Measurements from ENCODE around the gene CCR5AS.
"Not testable (repeated sequence)": the region's sequence is repeated elsewhere in the genome, so short reads cannot be mapped to it uniquely, and the experiment has no call there.

The CCR5AS gene

DNA sequence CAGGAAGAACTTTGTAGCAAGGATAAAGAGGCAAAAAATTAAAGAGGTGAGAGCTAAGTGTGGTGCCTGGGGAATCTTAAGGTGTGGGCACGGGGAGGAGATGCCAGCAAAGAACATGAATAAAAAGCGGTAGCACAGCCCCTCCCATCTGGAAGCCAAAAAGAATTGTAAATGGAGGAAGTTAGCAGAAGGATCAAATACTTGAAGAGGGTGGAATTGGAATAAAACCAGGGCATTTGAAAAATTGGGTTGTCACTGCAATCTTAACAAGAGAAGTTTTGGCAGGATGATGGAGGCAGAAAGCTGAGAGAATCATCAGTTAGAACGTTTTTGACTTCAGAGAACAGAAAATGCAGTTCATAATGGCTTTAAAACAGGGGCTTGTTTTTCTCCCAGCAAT lies 50.6 kb downstream of the CCR5AS start:
- DNase-seq (ENCODE audit: low read depth in 2 of 2), result no peak

GRCh38 chr3:46354984-46355383 lies 51.9 kb downstream of the CCR5AS start:
- no peak for DNase-seq (ENCODE audit: low read depth in 2 of 2)

DNA sequence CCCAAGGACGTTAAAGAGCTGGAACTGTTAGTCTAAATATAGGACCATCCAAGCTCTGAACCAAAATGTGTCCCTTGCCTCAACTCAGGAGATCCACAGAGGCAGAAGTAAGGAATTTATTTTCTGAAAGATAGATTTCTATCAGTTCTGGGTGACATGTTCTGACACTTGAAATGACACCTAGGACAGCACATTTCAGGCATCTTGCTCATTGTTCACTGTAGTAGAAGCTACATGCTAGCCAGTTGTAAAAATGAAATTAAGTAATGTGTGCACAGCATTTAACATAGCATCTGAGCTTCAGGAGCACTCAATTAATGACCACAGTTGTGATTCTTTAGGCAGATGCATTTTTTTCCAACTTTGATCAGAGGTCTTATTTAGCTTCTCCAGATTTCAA lies 52.4 kb downstream of the CCR5AS start:
- DNase-seq (ENCODE audit: low read depth in 2 of 2), result no peak

DNA sequence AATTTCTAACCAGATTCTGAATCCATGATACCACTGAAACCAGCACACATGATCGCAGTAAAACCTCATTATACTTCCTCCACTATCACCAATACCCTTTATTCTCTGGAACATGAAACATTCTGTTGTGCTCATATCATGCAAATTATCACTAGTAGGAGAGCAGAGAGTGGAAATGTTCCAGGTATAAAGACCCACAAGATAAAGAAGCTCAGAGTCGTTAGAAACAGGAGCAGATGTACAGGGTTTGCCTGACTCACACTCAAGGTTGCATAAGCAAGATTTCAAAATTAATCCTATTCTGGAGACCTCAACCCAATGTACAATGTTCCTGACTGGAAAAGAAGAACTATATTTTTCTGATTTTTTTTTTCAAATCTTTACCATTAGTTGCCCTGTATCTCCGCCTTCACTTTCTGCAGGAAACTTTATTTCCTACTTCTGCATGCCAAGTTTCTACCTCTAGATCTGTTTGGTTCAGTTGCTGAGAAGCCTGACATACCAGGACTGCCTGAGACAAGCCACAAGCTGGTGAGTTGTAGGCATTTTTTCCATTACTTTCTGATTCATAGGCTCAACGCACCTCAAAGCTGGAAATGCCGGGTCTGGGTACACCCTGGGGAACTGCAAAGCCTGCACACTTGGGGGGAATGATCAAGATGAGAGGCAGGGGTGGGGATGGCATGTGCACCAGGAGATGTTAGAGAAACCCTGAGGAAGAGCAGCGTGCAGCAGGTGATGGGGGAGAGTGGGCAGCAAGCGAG lies 53.0 kb downstream of the CCR5AS start, which contains the start of gene CCR2:
Gene CCR2, plus strand, starts transcription at position 465 of the 764 bp plus-strand sequence. CDS start 3,417 bp downstream, outside the sequence.
- DNase-seq (ENCODE audit: low read depth in 2 of 2), result no peak

DNA sequence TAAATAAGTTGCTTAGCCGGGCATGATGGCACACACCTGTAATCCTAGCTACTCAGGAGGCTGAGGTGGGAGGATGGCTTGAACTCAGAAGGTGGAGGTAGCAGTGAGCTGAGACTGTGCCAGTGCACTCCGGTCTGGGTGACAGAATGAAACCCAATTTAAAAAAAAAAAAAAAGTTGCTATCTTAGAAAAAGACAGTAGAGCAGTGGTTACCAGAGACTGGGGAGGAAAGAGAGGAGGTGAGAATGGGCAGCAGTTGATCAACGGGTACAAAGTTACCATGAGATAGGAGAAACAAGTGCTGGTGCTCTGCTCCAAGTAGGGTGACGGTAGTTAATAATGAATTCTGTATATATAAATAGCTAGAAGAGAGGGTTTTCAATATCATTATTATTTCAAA lies 53.8 kb downstream of the CCR5AS start:
- no peak for DNase-seq (ENCODE audit: low read depth in 2 of 2)

DNA sequence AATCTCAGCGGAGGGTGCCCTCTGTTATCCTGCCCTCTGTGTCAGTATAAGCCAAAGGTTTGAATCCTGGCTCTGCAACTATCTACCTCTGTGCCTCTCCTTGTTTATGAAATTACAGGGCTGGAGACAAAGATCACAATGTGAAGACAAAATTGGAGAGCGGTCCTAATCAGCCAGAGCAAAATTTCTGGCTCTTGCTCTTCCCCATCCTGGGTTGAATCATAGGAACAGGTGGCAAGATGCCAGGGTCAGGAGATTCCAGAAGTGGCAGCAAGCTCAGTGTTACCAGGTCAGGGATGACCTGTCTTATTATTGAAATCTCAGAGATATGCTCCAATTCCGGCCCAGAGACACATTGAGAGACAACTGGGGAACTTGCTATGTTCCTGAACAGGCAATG lies 55.2 kb downstream of the CCR5AS start:
- DNase-seq (ENCODE audit: low read depth in 2 of 2), result no peak

DNA sequence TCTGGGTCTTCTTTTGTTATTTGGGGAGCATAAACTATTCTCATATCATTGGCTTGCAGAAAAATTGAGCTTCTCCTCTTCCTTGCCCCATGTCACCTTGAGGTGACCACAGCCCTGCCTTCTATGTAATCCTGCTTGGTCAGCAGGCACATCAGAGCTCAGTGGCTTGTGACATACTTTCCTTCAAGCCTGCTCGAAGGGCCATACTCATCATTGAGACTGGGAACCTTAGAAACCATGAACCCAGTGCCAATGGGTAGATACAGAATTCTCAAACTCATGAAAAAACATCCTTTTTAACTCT lies 56.7 kb downstream of the CCR5AS start:
- DNase-seq (ENCODE audit: low read depth in 2 of 2), result no peak

GRCh38 chr3:46349484-46350261 lies 57.2 kb downstream of the CCR5AS start:
- DNase-seq (ENCODE audit: low read depth in 2 of 2), result no peak

DNA sequence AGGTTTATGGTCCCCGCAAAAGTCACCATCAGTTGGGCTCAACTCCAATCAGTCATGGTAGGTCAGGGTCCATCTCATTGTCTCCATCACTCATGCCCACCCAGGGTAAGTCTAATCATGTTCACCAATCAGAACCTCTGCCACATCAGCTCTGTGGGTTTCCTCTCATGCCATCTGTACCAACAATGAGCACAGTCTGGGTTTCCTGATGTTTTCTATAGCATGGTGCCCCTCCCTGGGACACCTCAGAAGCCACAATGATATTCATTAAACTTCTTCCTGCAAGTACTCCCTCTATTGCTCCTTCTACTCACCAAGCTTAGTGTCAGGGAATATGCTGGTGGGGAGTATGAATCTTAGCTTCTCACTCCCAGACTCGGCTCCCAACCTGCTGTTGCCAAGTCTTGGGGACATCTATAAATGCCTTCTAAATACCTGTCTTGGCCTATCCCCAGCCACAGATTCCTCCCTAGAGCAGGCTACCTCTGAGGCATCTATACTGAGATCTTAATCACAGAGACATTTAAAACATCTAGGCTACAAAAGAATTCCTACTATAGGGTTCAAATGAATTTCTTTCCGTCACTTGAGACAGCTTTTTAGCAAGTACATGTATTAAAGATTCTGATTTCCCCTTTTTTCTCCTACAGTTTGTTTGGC lies 57.9 kb downstream of the CCR5AS start:
- no peak for DNase-seq (ENCODE audit: low read depth in 2 of 2)

GRCh38 chr3:46344476-46344875 lies 62.4 kb downstream of the CCR5AS start:
- no peak for DNase-seq (ENCODE audit: low read depth in 2 of 2)

- no peak for DNase-seq (ENCODE audit: low read depth in 2 of 2)
These were observed 68.0 kb downstream of the CCR5AS start for GRCh38 chr3:46338840-46339239.

DNA sequence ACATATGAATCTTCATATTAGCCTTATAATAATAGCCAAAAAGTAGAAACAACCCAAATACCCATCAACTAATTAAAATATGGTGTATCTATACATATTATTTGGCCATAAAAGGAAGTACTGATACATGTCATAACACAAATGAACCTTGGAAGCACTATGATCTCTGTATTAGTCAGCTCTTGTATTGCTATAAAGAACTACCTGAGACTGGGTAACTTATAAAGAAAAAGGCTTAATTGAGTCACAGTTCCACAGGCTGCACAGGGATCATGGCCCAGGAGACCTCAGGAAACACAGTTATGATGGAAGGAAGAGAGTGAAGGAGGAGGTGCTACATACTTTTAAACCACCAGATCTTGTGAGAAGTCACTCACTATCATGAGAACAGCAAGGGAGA lies 69.0 kb downstream of the CCR5AS start:
- no peak for DNase-seq (ENCODE audit: low read depth in 2 of 2)

DNA sequence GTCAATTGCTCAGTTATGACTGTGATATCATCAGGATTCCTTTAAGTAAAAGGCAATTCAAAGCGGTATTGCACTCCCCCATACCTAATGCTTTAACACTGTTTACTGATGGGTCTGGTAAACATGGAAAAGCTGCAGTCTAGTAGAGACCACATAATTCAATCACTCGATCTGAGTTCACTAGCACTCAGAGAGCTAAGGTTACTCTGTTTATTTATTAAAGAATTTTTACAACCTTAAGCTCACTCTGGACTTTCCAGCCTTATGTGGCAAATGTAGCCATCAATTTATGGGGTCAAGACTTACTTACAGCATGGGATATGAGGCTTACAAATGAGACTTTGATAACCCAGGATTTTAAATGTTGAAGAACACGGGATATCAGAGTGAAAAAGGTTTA lies 71.3 kb downstream of the CCR5AS start:
- no peak for DNase-seq (ENCODE audit: low read depth in 2 of 2)

- no peak for DNase-seq (ENCODE audit: low read depth in 2 of 2)
These were observed 72.0 kb downstream of the CCR5AS start for GRCh38 chr3:46334741-46335478.

DNA sequence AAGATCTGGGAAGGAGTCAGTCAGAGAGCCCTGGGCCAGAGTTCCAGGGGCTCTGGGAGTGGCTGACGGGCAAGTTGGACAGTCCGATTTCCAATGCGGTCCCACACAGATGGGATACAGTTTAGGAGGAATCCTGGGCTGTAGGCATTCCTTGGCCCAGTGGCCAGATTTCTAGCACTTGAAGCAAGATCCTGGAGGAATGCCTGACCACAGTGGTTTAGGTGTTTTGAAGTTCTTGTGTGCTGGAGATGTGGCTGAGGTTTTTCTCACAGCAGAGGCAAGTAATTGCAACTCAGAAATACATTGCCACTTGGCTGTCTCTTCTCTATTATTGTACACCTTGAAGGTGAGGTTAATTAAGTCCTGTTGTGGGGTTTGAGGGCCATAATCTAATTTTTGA lies 76.2 kb downstream of the CCR5AS start:
- DNase-seq (ENCODE audit: low read depth in 2 of 2), result not testable (repeated sequence)

GRCh38 chr3:46325645-46326300 lies 81.1 kb downstream of the CCR5AS start:
- DNase-seq (ENCODE audit: low read depth in 2 of 2), result no peak

GRCh38 chr3:46324036-46324435 lies 82.8 kb downstream of the CCR5AS start:
- DNase-seq (ENCODE audit: low read depth in 2 of 2), result no peak

GRCh38 chr3:46321461-46322104 lies 85.3 kb downstream of the CCR5AS start:
- no peak for DNase-seq (ENCODE audit: low read depth in 2 of 2)

- no peak for DNase-seq (ENCODE audit: low read depth in 2 of 2)
These were observed 88.5 kb downstream of the CCR5AS start for GRCh38 chr3:46318207-46318927.

DNA sequence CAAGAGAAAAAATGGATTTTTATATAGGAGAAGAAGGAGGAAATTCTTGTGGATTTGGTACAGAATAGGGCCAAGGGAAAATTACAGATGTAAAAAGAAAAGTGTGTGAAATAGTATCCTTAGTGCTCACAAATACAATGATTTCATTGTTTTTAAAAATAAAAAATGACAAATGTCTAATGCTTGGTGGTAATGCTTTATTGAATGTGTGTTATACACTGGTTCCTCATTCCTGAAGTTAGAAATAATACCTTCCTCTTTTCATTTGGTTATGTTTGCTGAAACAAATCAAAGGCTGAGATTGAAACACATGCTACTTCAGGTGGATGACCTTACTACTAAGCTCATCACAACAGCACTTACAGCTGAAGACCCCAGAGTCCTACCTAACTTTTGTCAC lies 90.7 kb downstream of the CCR5AS start:
- DNase-seq (ENCODE audit: low read depth in 2 of 2), result no peak
